OCI-LY1 (cell line): Measurements from ENCODE around the gene THAP12.

Source experiments
- H2AFZ ChIP-seq: fragments of 200-600 bp; sonication (generic), shearing (Covaris generic); 2 replicates; pipeline ENCODE4 v1.6.0; 2014; ENCODE audit warnings: antibody characterized with exemption, mild to moderate bottlenecking, low read length
- H3F3A ChIP-seq: fragments of 200-600 bp; sonication (generic), shearing (Covaris generic); 2 replicates; pipeline ENCODE4 v1.6.0; 2014; ENCODE audit warnings: mild to moderate bottlenecking, antibody characterized with exemption, low read length, moderate library complexity; ENCODE audit not compliant: insufficient read depth
- H3K27ac ChIP-seq: fragments of 200-600 bp; sonication (generic); 2 replicates; pipeline ENCODE4 v1.5.1; 2014; ENCODE audit warnings: low read length, mixed run types, mild to moderate bottlenecking, low read depth; ENCODE audit not compliant: poor library complexity, severe bottlenecking
- H3K27me3 ChIP-seq: fragments of 200-600 bp; sonication (generic); 2 replicates; pipeline ENCODE4 v1.6.0; 2014; ENCODE audit warnings: antibody characterized with exemption, mild to moderate bottlenecking, low read length, moderate library complexity; ENCODE audit not compliant: insufficient read depth
- H3K36me3 ChIP-seq: fragments of 200-600 bp; sonication (generic); 2 replicates; pipeline ENCODE4 v1.6.1; 2014; ENCODE audit warnings: mild to moderate bottlenecking, antibody characterized with exemption, low read length, moderate library complexity, mixed read lengths; ENCODE audit not compliant: insufficient read depth
- H3K4me1 ChIP-seq: fragments of 200-600 bp; sonication (generic); 2 replicates; pipeline ENCODE4 v1.5.1; 2014; ENCODE audit warnings: mild to moderate bottlenecking, low read length, moderate library complexity; ENCODE audit not compliant: insufficient read depth, severe bottlenecking
- H3K4me2 ChIP-seq: fragments of 200-600 bp; sonication (generic), shearing (Covaris generic); 2 replicates; pipeline ENCODE4 v1.6.1; 2014; ENCODE audit warnings: low read length
- H3K4me3 ChIP-seq: fragments of 200-600 bp; sonication (generic); 2 replicates; pipeline ENCODE4 v1.5.1; 2014; ENCODE audit warnings: low read length, low read depth, mild to moderate bottlenecking, mixed read lengths; ENCODE audit not compliant: poor library complexity, severe bottlenecking
- H3K79me2 ChIP-seq: fragments of 200-600 bp; shearing (Covaris generic); 2 replicates; pipeline ENCODE4 v1.6.1; 2016; ENCODE audit warnings: mixed run types, low read length, mixed read lengths; ENCODE audit not compliant: insufficient read depth
- H3K9ac ChIP-seq: fragments of 200-600 bp; sonication (generic), shearing (Covaris generic); 2 replicates; pipeline ENCODE4 v1.6.1; 2014; ENCODE audit warnings: mild to moderate bottlenecking, low read length, mixed read lengths
- H3K9me2 ChIP-seq: fragments of 200-600 bp; sonication (generic), shearing (Covaris generic); 2 replicates; pipeline ENCODE4 v1.6.1; 2014; ENCODE audit warnings: low read depth, mild to moderate bottlenecking, low read length, mixed read lengths
- H3K9me3 ChIP-seq: fragments of 200-600 bp; shearing (Covaris generic); 2 replicates; pipeline ENCODE4 v1.6.1; 2014; ENCODE audit warnings: low read length, mixed read lengths
- H4K20me1 ChIP-seq: fragments of 200-600 bp; sonication (generic), shearing (Covaris generic); 2 replicates; pipeline ENCODE4 v1.6.0; 2016; ENCODE audit warnings: mild to moderate bottlenecking, low read length; ENCODE audit not compliant: insufficient read depth
- CTCF ChIP-seq: fragments of 200-600 bp; sonication (generic), shearing (Covaris generic); IDR thresholded peaks from 2 replicates; pipeline ENCODE4 v1.5.1; 2017; ENCODE audit warnings: mild to moderate bottlenecking, antibody characterized with exemption, low read length, moderate library complexity, mixed read lengths
- EZH2 ChIP-seq: fragments of 200-600 bp; sonication (generic), shearing (Covaris generic); IDR thresholded peaks from 2 replicates; pipeline ENCODE4 v1.8.0; 2017; ENCODE audit warnings: borderline replicate concordance, mixed run types, mild to moderate bottlenecking, antibody characterized with exemption, low read length, moderate library complexity, mixed read lengths

THAP12 gene

GRCh38 chr11:76424379-76424778 is 43.4 kb upstream of the THAP12 start:
- Histone ChIP-seq H3K4me2 (no peak overlapping the region), H3K36me3 (no peaks in the 10 kb centered on the region), H4K20me1 (no peaks in the 10 kb centered on the region), H3K27me3 (no peaks in the 10 kb centered on the region), H3K4me3 (no peak overlapping the region), H2AFZ (no peak overlapping the region), H3K27ac (no peak overlapping the region), H3K9ac (no peak overlapping the region), H3K4me1 (no peaks in the 10 kb centered on the region), H3K79me2 (no peaks in the 10 kb centered on the region), H3K9me2 (no peaks in the 10 kb centered on the region), H3K9me3 (no peaks in the 10 kb centered on the region), H3F3A (no peaks in the 10 kb centered on the region)
- no peak for TF ChIP-seq CTCF
- no peak for TF ChIP-seq EZH2

GRCh38 chr11:76419896-76420295 is 39.0 kb upstream of the THAP12 start:
- TF ChIP-seq CTCF (peak; percentile 75), EZH2 (no peak)
- H3K4me3 ChIP-seq = no peak overlapping the region
- no peak overlapping the region for H3K4me2 ChIP-seq
- no peaks in the 10 kb centered on the region for H3F3A ChIP-seq
- H3K9me2 ChIP-seq = no peaks in the 10 kb centered on the region
- no peak overlapping the region for H2AFZ ChIP-seq
- H3K27me3 ChIP-seq = no peaks in the 10 kb centered on the region
- no peak overlapping the region for H3K9ac ChIP-seq
- H3K27ac ChIP-seq = no peak overlapping the region
- H3K36me3 ChIP-seq = no peaks in the 10 kb centered on the region
- H4K20me1 ChIP-seq = no peaks in the 10 kb centered on the region
- H3K9me3 ChIP-seq = no peaks in the 10 kb centered on the region
- no peaks in the 10 kb centered on the region for H3K4me1 ChIP-seq
- H3K79me2 ChIP-seq = no peaks in the 10 kb centered on the region

- H3K4me2 ChIP-seq = no peak overlapping the region
- no peak overlapping the region for H2AFZ ChIP-seq
- no peaks in the 10 kb centered on the region for H3K9me3 ChIP-seq
- H4K20me1 ChIP-seq = no peaks in the 10 kb centered on the region
- H3K4me1 ChIP-seq = no peaks in the 10 kb centered on the region
- H3K36me3 ChIP-seq = no peaks in the 10 kb centered on the region
- H3K4me3 ChIP-seq = no peak overlapping the region
- H3K9me2 ChIP-seq = no peaks in the 10 kb centered on the region
- H3K27me3 ChIP-seq = no peaks in the 10 kb centered on the region
- no peak overlapping the region for H3K9ac ChIP-seq
- H3K27ac ChIP-seq = no peak overlapping the region
- no peak for TF ChIP-seq EZH2
- TF ChIP-seq CTCF = no peak; the same call in 1 of the 2 replicates
- H3F3A ChIP-seq = no peaks in the 10 kb centered on the region
- H3K79me2 ChIP-seq = no peaks in the 10 kb centered on the region
Measured at GRCh38 chr11:76415073-76415472, 34.1 kb upstream of the THAP12 start.
